Activated T-cell treated with anti-CD3 and anti-CD28 coated beads, Interleukin-2, amount 50 U/mL, for 72 hours (primary cell): Measurements from ENCODE around the gene ATG10. TPM values are rescaled to one million over a fixed set of nuclear protein-coding genes. Genes with fewer than 3 reads are reported as not detected.
A peak's percentile ranks its signal among the peaks of the same experiment; 100 is the strongest.

ENCODE experiments used
- ATAC-seq, 2 donors: fragments of 150-1000 bp; cut with Tn5 transposase; replicated peaks in 1 of 2; 2 replicates each; pipeline ENCODE4 v1.10.0; 2021; ENCODE audit warnings: moderate library complexity in 2 of 2, mild to moderate bottlenecking in 1 of 2
- DNase-seq, 2 donors: peaks; one replicate each; pipeline ENCODE4 v3.0.0; 2021 to 2022; ENCODE audit warnings: mixed read lengths in 1 of 2
- H3K27ac Mint-ChIP-seq: one replicate; pipeline ENCODE4 v1.8.0; 2022; ENCODE audit warnings: mild to moderate bottlenecking, moderate library complexity, mixed read lengths
- H3K27me3 Mint-ChIP-seq: one replicate; pipeline ENCODE4 v1.8.0; 2022; ENCODE audit warnings: low read depth, mixed read lengths
- H3K36me3 Mint-ChIP-seq, 2 donors: one replicate each; pipeline ENCODE4 v1.8.0; 2022; ENCODE audit warnings: mixed read lengths in 2 of 2, mild to moderate bottlenecking in 1 of 2; ENCODE audit not compliant: insufficient read depth in 2 of 2
- H3K4me1 Mint-ChIP-seq: one replicate; pipeline ENCODE4 v1.8.0; 2022; ENCODE audit warnings: low read depth, mixed read lengths
- H3K4me3 Mint-ChIP-seq, 2 donors: one replicate each; pipeline ENCODE4 v1.8.0; 2022; ENCODE audit warnings: mild to moderate bottlenecking in 2 of 2, mixed read lengths in 2 of 2, moderate library complexity in 2 of 2
- H3K9me3 Mint-ChIP-seq, 2 donors: one replicate each; pipeline ENCODE4 v1.8.0; 2022; ENCODE audit warnings: mixed read lengths in 2 of 2
- total RNA-seq, 2 donors: library from RNA; stranded (reverse); gene quantifications; one replicate each; pipeline ENCODE4 v1.2.3, GENCODE V29; 2022

ATG10 gene
- total RNA-seq, 2 donors from 2014 or later = 8.5 to 11.7 TPM

- Mint-ChIP-seq H3K9me3 (no peaks in the 10 kb centered on the region), H3K27ac (no peak overlapping the region), H3K36me3 (no peaks in the 10 kb centered on the region), H3K4me3 (no peak overlapping the region), H3K4me1 (no peaks in the 10 kb centered on the region), H3K27me3 (no peaks in the 10 kb centered on the region)
- ATAC-seq = no peak
- no peak for DNase-seq
Observed at GRCh38 chr5:82217917-82218316, 246.1 kb downstream of the ATG10 start.

- no peaks in the 10 kb centered on the region for H3K27me3 Mint-ChIP-seq
- DNase-seq (no peak), ATAC-seq (no peak)
- H3K27ac Mint-ChIP-seq = no peak overlapping the region
- no peaks in the 10 kb centered on the region for H3K9me3 Mint-ChIP-seq
- no peaks in the 10 kb centered on the region for H3K4me1 Mint-ChIP-seq
- H3K36me3 Mint-ChIP-seq = no peaks in the 10 kb centered on the region
- H3K4me3 Mint-ChIP-seq = no peak overlapping the region
Observed at GRCh38 chr5:82218374-82219156, 246.7 kb downstream of the ATG10 start.

- DNase-seq = no peak
- no peak for ATAC-seq
- Mint-ChIP-seq H3K4me1 (peaks cover 8% of the 10 kb centered on the region), H3K27me3 (no peaks in the 10 kb centered on the region), H3K9me3 (no peaks in the 10 kb centered on the region), H3K36me3 (no peaks in the 10 kb centered on the region), H3K27ac (no peak overlapping the region), H3K4me3 (no peak overlapping the region)
Observed at GRCh38 chr5:82221020-82221419, 249.2 kb downstream of the ATG10 start.

- ATAC-seq (peak in 1 of 2 donors; percentile 50), DNase-seq (no peak)
- Mint-ChIP-seq H3K4me1 (peaks cover 9% of the 10 kb centered on the region), H3K27ac (peak overlapping the region; percentile 12), H3K4me3 (no peak overlapping the region), H3K9me3 (no peaks in the 10 kb centered on the region), H3K27me3 (no peaks in the 10 kb centered on the region), H3K36me3 (no peaks in the 10 kb centered on the region)
Observed at GRCh38 chr5:82222597-82223574, 251.1 kb downstream of the ATG10 start.

- H3K4me3 Mint-ChIP-seq = no peak overlapping the region
- no peak overlapping the region for H3K27ac Mint-ChIP-seq
- peak; percentile 60 to 70 for DNase-seq
- H3K36me3 Mint-ChIP-seq = no peaks in the 10 kb centered on the region
- H3K27me3 Mint-ChIP-seq = no peaks in the 10 kb centered on the region
- ATAC-seq = peak; percentile 75 to 82
- H3K4me1 Mint-ChIP-seq = peaks cover 9% of the 10 kb centered on the region
- no peaks in the 10 kb centered on the region for H3K9me3 Mint-ChIP-seq
Observed at GRCh38 chr5:82225525-82226172, 253.8 kb downstream of the ATG10 start.

GRCh38 chr5:82234885-82235284, 263.1 kb downstream of the ATG10 start:
- Mint-ChIP-seq H3K36me3 (no peaks in the 10 kb centered on the region), H3K27me3 (no peaks in the 10 kb centered on the region), H3K9me3 (no peaks in the 10 kb centered on the region), H3K4me1 (no peaks in the 10 kb centered on the region), H3K27ac (no peak overlapping the region), H3K4me3 (no peak overlapping the region)
- no peak for ATAC-seq
- no peak for DNase-seq

- no peak for ATAC-seq
- no peak for DNase-seq
- Mint-ChIP-seq H3K27ac (no peak overlapping the region), H3K9me3 (peaks cover 3 to 12% of the 10 kb centered on the region in 2 donors), H3K4me3 (no peak overlapping the region), H3K4me1 (no peaks in the 10 kb centered on the region), H3K27me3 (no peaks in the 10 kb centered on the region), H3K36me3 (peaks cover 5 to 14% of the 10 kb centered on the region in 2 donors)
Observed at GRCh38 chr5:82244151-82244550, 272.3 kb downstream of the ATG10 start.

GRCh38 chr5:82244854-82245635, 273.2 kb downstream of the ATG10 start:
- Mint-ChIP-seq H3K4me3 (no peak overlapping the region), H3K9me3 (peaks cover 3 to 12% of the 10 kb centered on the region in 2 donors), H3K36me3 (peaks cover 5 to 14% of the 10 kb centered on the region in 2 donors), H3K27ac (no peak overlapping the region), H3K4me1 (no peaks in the 10 kb centered on the region), H3K27me3 (no peaks in the 10 kb centered on the region)
- no peak for ATAC-seq
- no peak for DNase-seq

GRCh38 chr5:82246960-82247574, 275.2 kb downstream of the ATG10 start:
- DNase-seq = no peak
- Mint-ChIP-seq H3K27ac (no peak overlapping the region), H3K9me3 (peaks cover 3 to 12% of the 10 kb centered on the region in 2 donors), H3K4me3 (no peak overlapping the region), H3K36me3 (peaks cover 5 to 14% of the 10 kb centered on the region in 2 donors), H3K27me3 (no peaks in the 10 kb centered on the region), H3K4me1 (no peaks in the 10 kb centered on the region)
- no peak for ATAC-seq

- peaks cover 4 to 6% of the 10 kb centered on the region in 2 donors for H3K36me3 Mint-ChIP-seq
- no peak for ATAC-seq
- no peak overlapping the region for H3K27ac Mint-ChIP-seq
- H3K9me3 Mint-ChIP-seq = peaks cover 0 to 6% of the 10 kb centered on the region in 2 donors
- no peaks in the 10 kb centered on the region for H3K4me1 Mint-ChIP-seq
- no peak for DNase-seq
- H3K4me3 Mint-ChIP-seq = no peak overlapping the region
- H3K27me3 Mint-ChIP-seq = no peaks in the 10 kb centered on the region
Observed at GRCh38 chr5:82252744-82253143, 280.9 kb downstream of the ATG10 start.

GRCh38 chr5:82255844-82256243, 284.0 kb downstream of the ATG10 start:
- H3K4me3 Mint-ChIP-seq = no peak overlapping the region
- no peaks in the 10 kb centered on the region for H3K9me3 Mint-ChIP-seq
- no peaks in the 10 kb centered on the region for H3K36me3 Mint-ChIP-seq
- ATAC-seq (peak; percentile 53 to 81), DNase-seq (no peak)
- no peak overlapping the region for H3K27ac Mint-ChIP-seq
- H3K27me3 Mint-ChIP-seq = no peaks in the 10 kb centered on the region
- no peaks in the 10 kb centered on the region for H3K4me1 Mint-ChIP-seq

- H3K9me3 Mint-ChIP-seq = no peaks in the 10 kb centered on the region
- no peak overlapping the region for H3K4me3 Mint-ChIP-seq
- no peaks in the 10 kb centered on the region for H3K36me3 Mint-ChIP-seq
- no peaks in the 10 kb centered on the region for H3K27me3 Mint-ChIP-seq
- H3K27ac Mint-ChIP-seq = no peak overlapping the region
- DNase-seq (no peak), ATAC-seq (no peak)
- H3K4me1 Mint-ChIP-seq = no peaks in the 10 kb centered on the region
Observed at GRCh38 chr5:82257247-82257646, 285.4 kb downstream of the ATG10 start.
